ENCODE measurements around the gene PACSIN2.

DNA sequence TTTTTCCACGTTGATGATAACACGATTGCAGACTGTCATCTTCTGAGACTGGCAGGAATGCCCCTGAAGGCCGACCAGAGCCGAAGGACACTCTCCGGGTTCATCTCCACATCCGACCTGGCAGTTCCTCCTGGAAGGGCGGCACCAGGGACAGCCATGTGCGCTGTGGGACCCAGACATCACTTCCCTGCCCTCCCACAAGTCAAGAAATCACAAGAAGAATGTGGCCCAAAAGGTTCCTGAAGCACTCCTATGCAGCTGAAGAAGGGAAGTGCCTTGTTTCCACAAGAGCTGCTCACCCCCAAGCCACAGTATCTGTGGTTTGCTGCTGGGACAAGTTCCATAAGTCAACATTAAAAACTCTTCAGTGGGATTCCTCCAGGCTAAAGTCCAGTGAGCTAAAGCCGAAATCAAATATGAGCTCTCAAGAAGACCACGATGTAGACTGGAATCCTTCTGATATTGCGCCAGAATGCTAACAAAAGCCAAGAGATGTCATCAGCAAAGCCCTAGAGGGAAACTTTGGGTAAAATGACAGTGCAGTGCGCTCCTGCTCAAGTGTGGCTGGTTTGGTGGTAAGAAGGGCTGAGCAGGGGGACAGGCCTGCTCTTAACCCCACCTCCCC is 21.2 kb downstream of the PACSIN2 start:
- TF ChIP-seq POLR2A (IDR thresholded peaks at IDR 0.05), result no peak
- TF ChIP-seq, protein P1, sequence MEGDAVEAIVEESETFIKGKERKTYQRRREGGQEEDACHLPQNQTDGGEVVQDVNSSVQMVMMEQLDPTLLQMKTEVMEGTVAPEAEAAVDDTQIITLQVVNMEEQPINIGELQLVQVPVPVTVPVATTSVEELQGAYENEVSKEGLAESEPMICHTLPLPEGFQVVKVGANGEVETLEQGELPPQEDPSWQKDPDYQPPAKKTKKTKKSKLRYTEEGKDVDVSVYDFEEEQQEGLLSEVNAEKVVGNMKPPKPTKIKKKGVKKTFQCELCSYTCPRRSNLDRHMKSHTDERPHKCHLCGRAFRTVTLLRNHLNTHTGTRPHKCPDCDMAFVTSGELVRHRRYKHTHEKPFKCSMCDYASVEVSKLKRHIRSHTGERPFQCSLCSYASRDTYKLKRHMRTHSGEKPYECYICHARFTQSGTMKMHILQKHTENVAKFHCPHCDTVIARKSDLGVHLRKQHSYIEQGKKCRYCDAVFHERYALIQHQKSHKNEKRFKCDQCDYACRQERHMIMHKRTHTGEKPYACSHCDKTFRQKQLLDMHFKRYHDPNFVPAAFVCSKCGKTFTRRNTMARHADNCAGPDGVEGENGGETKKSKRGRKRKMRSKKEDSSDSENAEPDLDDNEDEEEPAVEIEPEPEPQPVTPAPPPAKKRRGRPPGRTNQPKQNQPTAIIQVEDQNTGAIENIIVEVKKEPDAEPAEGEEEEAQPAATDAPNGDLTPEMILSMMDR (IDR thresholded peaks at IDR 0.05), result no peak
- TF ChIP-seq POLR2AphosphoS5 (IDR thresholded peaks at IDR 0.05), result no peak
- TF ChIP-seq EP300 (IDR thresholded peaks at IDR 0.05), result no peak
